Liver (tissue), 9 donors: ENCODE data around the gene CBL. TPM values are rescaled to one million over a fixed set of nuclear protein-coding genes. Genes with fewer than 3 reads are reported as not detected.
A peak's percentile ranks its signal among the peaks of the same experiment; 100 is the strongest.

Experiments
- DNase-seq: peaks from one replicate; pipeline ENCODE4 v3.0.0-alpha.2; 2017; ENCODE audit warnings: low spot score
- H3K27ac ChIP-seq, 2 donors: one replicate each; pipeline ENCODE4 v1.7.0; 2013; ENCODE audit warnings: inconsistent platforms in 2 of 2, low read length in 2 of 2, control low read depth in 1 of 2, low read depth in 1 of 2, mild to moderate bottlenecking in 1 of 2
- H3K27me3 ChIP-seq, 4 donors: one replicate each; pipeline versions ENCODE4 v1.6.1 to v1.7.0; 2013; ENCODE audit warnings: low read length in 3 of 4, inconsistent platforms in 1 of 4, mild to moderate bottlenecking in 1 of 4, moderate library complexity in 1 of 4; ENCODE audit not compliant: control insufficient read depth in 4 of 4, insufficient read depth in 4 of 4
- H3K36me3 ChIP-seq, 4 donors: one replicate each; pipeline versions ENCODE4 v1.6.1 to v1.7.0; 2013; ENCODE audit warnings: low read length in 3 of 4, mild to moderate bottlenecking in 3 of 4, low read depth in 1 of 4, moderate library complexity in 1 of 4; ENCODE audit not compliant: control insufficient read depth in 4 of 4, insufficient read depth in 3 of 4
- H3K4me1 ChIP-seq, 4 donors: one replicate each; pipeline versions ENCODE4 v1.6.1 to v1.7.0; 2013; ENCODE audit warnings: low read length in 3 of 4, mild to moderate bottlenecking in 3 of 4, moderate library complexity in 1 of 4; ENCODE audit not compliant: control insufficient read depth in 4 of 4, insufficient read depth in 4 of 4
- H3K4me3 ChIP-seq, 3 donors: one replicate each; pipeline versions ENCODE4 v1.6.1 to v1.7.0; 2013; ENCODE audit warnings: low read length in 3 of 3, control low read depth in 1 of 3, low read depth in 1 of 3, mild to moderate bottlenecking in 1 of 3
- H3K9ac ChIP-seq, 2 donors: one replicate each; pipeline ENCODE4 v1.7.0; 2013; ENCODE audit warnings: low read length in 2 of 2, mild to moderate bottlenecking in 2 of 2, moderate library complexity in 2 of 2, control low read depth in 1 of 2, low read depth in 1 of 2
- H3K9me3 ChIP-seq, 4 donors: one replicate each; pipeline versions ENCODE4 v1.6.1 to v1.7.0; 2013; ENCODE audit warnings: low read length in 3 of 4; ENCODE audit not compliant: control insufficient read depth in 4 of 4
- EGR1 ChIP-seq, 2 donors: IDR thresholded peaks; 2 replicates each; pipeline ENCODE4 v1.6.1; 2016 to 2018; ENCODE audit warnings: antibody characterized with exemption in 2 of 2, low read depth in 2 of 2
- FOXA1 ChIP-seq: IDR thresholded peaks from 2 replicates; pipeline ENCODE4 v1.6.1; 2016; ENCODE audit warnings: antibody characterized with exemption
- FOXA2 ChIP-seq: IDR thresholded peaks from 2 replicates; pipeline ENCODE4 v1.6.1; 2016; ENCODE audit warnings: antibody characterized with exemption
- GABPA ChIP-seq, 2 donors: IDR thresholded peaks in 1 of 2; conservative IDR thresholded peaks in 1 of 2; 2 replicates each; pipeline ENCODE4 v1.6.1; 2016; ENCODE audit warnings: antibody characterized with exemption in 2 of 2, mild to moderate bottlenecking in 1 of 2, moderate library complexity in 1 of 2
- HNF4A ChIP-seq, 2 donors: conservative IDR thresholded peaks; 2 replicates each; pipeline ENCODE4 v1.6.1; 2016; ENCODE audit warnings: antibody characterized with exemption in 2 of 2, mild to moderate bottlenecking in 2 of 2
- JUND ChIP-seq, 2 donors: IDR thresholded peaks; 2 replicates each; pipeline ENCODE4 v1.6.1; 2016; ENCODE audit warnings: antibody characterized with exemption in 2 of 2
- NR2F2 ChIP-seq: IDR thresholded peaks from 2 replicates; pipeline ENCODE4 v1.6.1; 2016; ENCODE audit warnings: antibody characterized with exemption
- WGBS: extraction: QIAGEN DNeasy Blood & Tissue Kit; methylation state at CpG from one replicate; pipeline ENCODE4 v1.1.7; 2013; 5-methylcytosine and 5-hydroxymethylcytosine counted together
- polyA plus RNA-seq, 2 donors: library from polyadenylated mRNA; stranded (reverse) in 1 of 2; unstranded in 1 of 2; fragments of 200-250 nt in 1 of 2; fragments of >200 nt in 1 of 2; fragmentation: Nextera tagmentation in 1 of 2; extraction: Ambion mirVana in 1 of 2; gene quantifications; one replicate each; pipeline versions ENCODE4 v1.2.1 to v1.2.3, GENCODE V29; 2013 to 2015
- total RNA-seq, 2 donors: library from RNA; depleted of rRNA; stranded (reverse); fragments of >200 nt; gene quantifications; one replicate each; pipeline ENCODE4 v1.2.3, GENCODE V29; 2014
- TF ChIP-seq, protein P1 (sequence below): IDR thresholded peaks from 2 replicates; pipeline ENCODE4 v1.6.1; 2016; ENCODE audit warnings: antibody characterized with exemption
- TF ChIP-seq, protein P2 (sequence below): IDR thresholded peaks from 2 replicates; pipeline ENCODE4 v1.6.1; 2016; ENCODE audit warnings: antibody characterized with exemption
- TF ChIP-seq, protein P3 (sequence below): fragments of 150-350 bp; IDR thresholded peaks from 2 replicates; pipeline ENCODE4 v1.5.1; 2017; ENCODE audit warnings: improper control_type of control experiment, low read depth, low read length; ENCODE audit not compliant: missing input control
- TF ChIP-seq, protein P4 (sequence below): IDR thresholded peaks from 2 replicates; pipeline ENCODE4 v1.6.1; 2016; ENCODE audit warnings: antibody characterized with exemption
- donor health status: healthy.
- donor health status: healthy.
- donor health status: healthy.
- donor health status: healthy.
- donor health status: healthy.

CBL gene
- total and polyA plus RNA-seq, 4 donors: 1.6 to 5.5 (median 3.5) TPM

DNA sequence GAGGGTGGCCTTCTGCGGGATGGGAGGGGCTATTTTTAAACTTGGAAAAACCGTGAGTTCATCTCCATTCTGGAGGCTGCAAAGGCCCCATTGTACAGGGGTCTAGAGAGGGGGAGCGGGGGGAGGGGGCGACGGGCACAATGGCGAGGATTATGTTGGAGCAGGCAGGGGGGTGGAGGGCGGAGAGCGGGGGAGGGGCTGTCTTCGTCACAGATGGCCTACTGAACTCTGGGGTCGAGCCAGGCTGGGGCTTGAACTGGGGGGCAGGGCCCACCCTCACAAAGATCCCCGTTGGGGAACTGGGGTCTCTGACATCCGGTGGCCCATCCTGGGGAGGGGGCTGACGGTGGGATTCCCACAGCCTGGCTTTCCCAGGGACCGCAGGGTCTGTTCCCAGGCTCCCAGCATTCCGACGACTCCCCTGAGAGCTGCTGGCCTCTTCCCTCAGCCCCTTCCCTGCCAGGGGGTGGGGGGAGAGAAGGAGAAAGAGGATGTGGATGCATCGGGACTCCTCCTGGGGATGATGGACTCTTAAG lies 114.2 kb downstream of the CBL start:
- peak overlapping the region in 1 of 3 donors; percentile 52 for H3K4me3 ChIP-seq
- peaks cover 0 to 8% (median 3%) of the 10 kb centered on the region in 4 donors for H3K27me3 ChIP-seq
- H3K9me3 ChIP-seq: no peaks in the 10 kb centered on the region
- no peak for DNase-seq
- WGBS: 36% methylated on average over 17 of the region's 17 CpGs
- H3K27ac ChIP-seq: peak overlapping the region; percentile 64 to 69
- H3K36me3 ChIP-seq: no peaks in the 10 kb centered on the region
- no peak overlapping the region for H3K9ac ChIP-seq
- TF ChIP-seq GABPA (IDR thresholded peaks at IDR 0.05 in 1 of 2, conservative IDR thresholded peaks at IDR 0.05 in 1 of 2) (no peak), FOXA1 (no peak), FOXA2 (no peak), HNF4A (conservative IDR thresholded peaks at IDR 0.05) (no peak), JUND (IDR thresholded peaks at IDR 0.05) (no peak)
- TF ChIP-seq, protein P1, sequence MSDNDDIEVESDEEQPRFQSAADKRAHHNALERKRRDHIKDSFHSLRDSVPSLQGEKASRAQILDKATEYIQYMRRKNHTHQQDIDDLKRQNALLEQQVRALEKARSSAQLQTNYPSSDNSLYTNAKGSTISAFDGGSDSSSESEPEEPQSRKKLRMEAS: no peak
- TF ChIP-seq, protein P2, sequence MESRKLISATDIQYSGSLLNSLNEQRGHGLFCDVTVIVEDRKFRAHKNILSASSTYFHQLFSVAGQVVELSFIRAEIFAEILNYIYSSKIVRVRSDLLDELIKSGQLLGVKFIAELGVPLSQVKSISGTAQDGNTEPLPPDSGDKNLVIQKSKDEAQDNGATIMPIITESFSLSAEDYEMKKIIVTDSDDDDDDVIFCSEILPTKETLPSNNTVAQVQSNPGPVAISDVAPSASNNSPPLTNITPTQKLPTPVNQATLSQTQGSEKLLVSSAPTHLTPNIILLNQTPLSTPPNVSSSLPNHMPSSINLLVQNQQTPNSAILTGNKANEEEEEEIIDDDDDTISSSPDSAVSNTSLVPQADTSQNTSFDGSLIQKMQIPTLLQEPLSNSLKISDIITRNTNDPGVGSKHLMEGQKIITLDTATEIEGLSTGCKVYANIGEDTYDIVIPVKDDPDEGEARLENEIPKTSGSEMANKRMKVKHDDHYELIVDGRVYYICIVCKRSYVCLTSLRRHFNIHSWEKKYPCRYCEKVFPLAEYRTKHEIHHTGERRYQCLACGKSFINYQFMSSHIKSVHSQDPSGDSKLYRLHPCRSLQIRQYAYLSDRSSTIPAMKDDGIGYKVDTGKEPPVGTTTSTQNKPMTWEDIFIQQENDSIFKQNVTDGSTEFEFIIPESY: no peak
- TF ChIP-seq, protein P3, sequence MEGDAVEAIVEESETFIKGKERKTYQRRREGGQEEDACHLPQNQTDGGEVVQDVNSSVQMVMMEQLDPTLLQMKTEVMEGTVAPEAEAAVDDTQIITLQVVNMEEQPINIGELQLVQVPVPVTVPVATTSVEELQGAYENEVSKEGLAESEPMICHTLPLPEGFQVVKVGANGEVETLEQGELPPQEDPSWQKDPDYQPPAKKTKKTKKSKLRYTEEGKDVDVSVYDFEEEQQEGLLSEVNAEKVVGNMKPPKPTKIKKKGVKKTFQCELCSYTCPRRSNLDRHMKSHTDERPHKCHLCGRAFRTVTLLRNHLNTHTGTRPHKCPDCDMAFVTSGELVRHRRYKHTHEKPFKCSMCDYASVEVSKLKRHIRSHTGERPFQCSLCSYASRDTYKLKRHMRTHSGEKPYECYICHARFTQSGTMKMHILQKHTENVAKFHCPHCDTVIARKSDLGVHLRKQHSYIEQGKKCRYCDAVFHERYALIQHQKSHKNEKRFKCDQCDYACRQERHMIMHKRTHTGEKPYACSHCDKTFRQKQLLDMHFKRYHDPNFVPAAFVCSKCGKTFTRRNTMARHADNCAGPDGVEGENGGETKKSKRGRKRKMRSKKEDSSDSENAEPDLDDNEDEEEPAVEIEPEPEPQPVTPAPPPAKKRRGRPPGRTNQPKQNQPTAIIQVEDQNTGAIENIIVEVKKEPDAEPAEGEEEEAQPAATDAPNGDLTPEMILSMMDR: no peak
- TF ChIP-seq, protein P4, sequence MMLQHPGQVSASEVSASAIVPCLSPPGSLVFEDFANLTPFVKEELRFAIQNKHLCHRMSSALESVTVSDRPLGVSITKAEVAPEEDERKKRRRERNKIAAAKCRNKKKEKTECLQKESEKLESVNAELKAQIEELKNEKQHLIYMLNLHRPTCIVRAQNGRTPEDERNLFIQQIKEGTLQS: no peak
- peaks cover 12 to 37% (median 24%) of the 10 kb centered on the region in 4 donors for H3K4me1 ChIP-seq

DNA sequence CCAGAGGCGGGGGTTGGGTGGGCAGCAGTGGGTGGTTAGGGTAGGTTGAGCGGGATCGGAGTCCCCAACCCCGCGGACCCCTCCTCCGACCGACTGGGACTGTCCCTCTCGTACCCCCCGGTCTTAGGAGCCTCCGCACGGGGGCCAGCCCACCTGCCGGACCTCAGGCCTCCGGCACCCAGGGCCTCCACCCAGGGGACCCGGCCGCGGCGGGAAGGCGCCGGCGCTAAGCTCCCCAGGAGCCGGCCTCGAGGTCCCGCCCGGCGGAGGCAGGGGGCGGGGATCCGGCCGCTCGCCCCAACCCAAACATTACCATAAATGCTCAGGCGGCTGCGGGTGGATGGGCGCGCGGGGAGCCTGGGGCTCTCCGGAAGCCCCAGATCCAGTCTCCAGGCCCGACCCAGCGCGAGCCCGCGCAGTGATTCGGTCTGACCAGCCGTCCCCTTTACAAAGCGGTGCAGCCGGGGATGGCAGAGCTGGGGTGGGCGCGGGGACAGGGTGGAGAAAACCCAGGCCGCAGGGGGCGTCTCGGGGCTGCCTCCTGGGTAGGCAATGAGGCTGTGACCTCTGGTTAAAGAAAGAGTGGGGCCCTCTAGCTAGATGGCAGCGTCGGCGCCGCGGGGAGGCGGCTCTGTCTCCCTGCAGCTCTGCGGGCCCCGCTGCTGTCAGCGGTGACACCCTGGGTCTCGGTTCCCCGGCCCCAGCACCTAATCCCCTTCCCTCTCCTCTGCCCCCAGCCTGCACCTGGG lies 114.8 kb downstream of the CBL start:
- peaks cover 9 to 33% (median 20%) of the 10 kb centered on the region in 4 donors for H3K4me1 ChIP-seq
- peak overlapping the region; percentile 64 to 69 for H3K27ac ChIP-seq
- H3K36me3 ChIP-seq: no peaks in the 10 kb centered on the region
- DNase-seq: no peak
- H3K27me3 ChIP-seq: peaks cover 0 to 8% (median 3%) of the 10 kb centered on the region in 4 donors
- TF ChIP-seq GABPA (IDR thresholded peaks at IDR 0.05 in 1 of 2, conservative IDR thresholded peaks at IDR 0.05 in 1 of 2): no peak
- no peak for TF ChIP-seq NR2F2
- TF ChIP-seq, protein P2: no peak
- no peak for TF ChIP-seq EGR1 (IDR thresholded peaks at IDR 0.05; ENCODE audit: low read depth in 2 of 2)
- 3% methylated on average over 60 of the region's 60 CpGs for WGBS
- H3K4me3 ChIP-seq: peak overlapping the region; percentile 30 to 52 (median 45)
- H3K9me3 ChIP-seq: no peaks in the 10 kb centered on the region
- no peak overlapping the region for H3K9ac ChIP-seq
